HCT116 (cell line): ENCODE data around the gene CNTN5. TPM values are rescaled to one million over a fixed set of nuclear protein-coding genes. Genes with fewer than 3 reads are reported as not detected.

ENCODE experiments used
- ATAC-seq: fragments of 200-7000 bp; cut with Tn5 transposase; 2 replicates; pipeline ENCODE4 v1.9.1; 2020; ENCODE audit warnings: mild to moderate bottlenecking, moderate library complexity
- BruUV-seq: library from RNA; stranded (reverse); fragments of 400-500 nt; replicated peaks from 2 replicates; lab custom pipeline; 2021; lab: Mats Ljungman, UMichigan
- CTCF ChIA-PET: fragments of 300-600 bp; sonication (Branson Sonifier 250); formaldehyde crosslinking; loops from one replicate; lab custom pipeline; 2021; ENCODE audit warnings: antibody characterized with exemption; lab: Charles Lee
- POLR2A ChIA-PET: fragments of 300-600, 350-600 bp; sonication (Branson Sonifier 250); formaldehyde crosslinking; loops from one replicate; lab custom pipeline; 2021; ENCODE audit warnings: antibody characterized with exemption; lab: Charles Lee
- RAD21 ChIA-PET, 2 experiments: fragments of 300-600 bp; sonication (Branson Sonifier 250); formaldehyde crosslinking; loops; one replicate each; lab custom pipeline; 2023; ENCODE audit warnings: low total read pairs in 2 of 2; ENCODE audit not compliant: uncharacterized antibody in 2 of 2, unreplicated experiment in 2 of 2, low non-redundant PET in 1 of 2; lab: Charles Lee
- DNase-seq: peaks from one replicate; pipeline ENCODE4 v3.0.0-alpha.2; 2010; ENCODE audit warnings: low read depth, low spot score
- H2AFZ ChIP-seq: fragments of 200-600 bp; shearing (Covaris generic), sonication (generic); 2 replicates; pipeline ENCODE4 v1.6.1; 2017; ENCODE audit warnings: low read depth, mixed run types, mixed read lengths, antibody characterized with exemption, low read length; ENCODE audit not compliant: poor library complexity, severe bottlenecking
- H3K27ac ChIP-seq: 2 replicates; pipeline ENCODE4 v1.5.1; 2012; ENCODE audit warnings: low read depth, low read length
- H3K27me3 ChIP-seq: fragments of 200-600 bp; sonication (generic); 2 replicates; pipeline ENCODE4 v1.6.1; 2016; ENCODE audit warnings: mixed run types, low read length, mixed read lengths; ENCODE audit not compliant: insufficient read depth
- H3K36me3 ChIP-seq, 2 experiments: fragments of 200-500 bp in 1 of 2; fragments of 200-600 bp in 1 of 2; sonication (Bioruptor generic) in 1 of 2; sonication (generic) in 1 of 2; 2 replicates each; pipeline versions ENCODE4 v1.5.1 to v1.6.1; 2014 to 2016; ENCODE audit warnings: low read length in 2 of 2, inconsistent platforms in 1 of 2, mixed read lengths in 1 of 2, mixed run types in 1 of 2; ENCODE audit not compliant: insufficient read depth in 2 of 2, control insufficient read depth in 1 of 2
- H3K4me1 ChIP-seq, 2 experiments: fragments of 200-600 bp in 1 of 2; sonication (generic) in 1 of 2; 2 replicates each; pipeline versions ENCODE4 v1.5.1 to v1.6.1; 2012 to 2017; ENCODE audit warnings: low read length in 2 of 2, inconsistent platforms in 1 of 2, mild to moderate bottlenecking in 1 of 2, mixed read lengths in 1 of 2, mixed run types in 1 of 2, moderate library complexity in 1 of 2; ENCODE audit not compliant: insufficient read depth in 2 of 2, control insufficient read depth in 1 of 2
- H3K4me2 ChIP-seq: fragments of 200-600 bp; sonication (generic); 2 replicates; pipeline ENCODE4 v1.6.1; 2017; ENCODE audit warnings: mixed run types, low read length, mixed read lengths
- H3K4me3 ChIP-seq, 2 experiments: fragments of 200-600 bp in 1 of 2; sonication (generic) in 1 of 2; replicated peaks in 1 of 2; 2 replicates each; pipeline ENCODE4 v1.5.1; 2011 to 2016; ENCODE audit warnings: low read length in 2 of 2, control low read depth in 1 of 2, low read depth in 1 of 2, mild to moderate bottlenecking in 1 of 2, mixed read lengths in 1 of 2, mixed run types in 1 of 2
- H3K79me2 ChIP-seq: fragments of 200-600 bp; sonication (generic); 2 replicates; pipeline ENCODE4 v1.6.1; 2017; ENCODE audit warnings: mild to moderate bottlenecking, mixed run types, low read length, moderate library complexity, mixed read lengths; ENCODE audit not compliant: insufficient read depth
- H3K9ac ChIP-seq: fragments of 200-600 bp; sonication (generic); 2 replicates; pipeline ENCODE4 v1.6.1; 2016; ENCODE audit warnings: low read length, mixed read lengths
- H3K9me2 ChIP-seq: fragments of 200-600 bp; sonication (generic), shearing (Covaris generic); 2 replicates; pipeline ENCODE4 v1.6.1; 2017; ENCODE audit warnings: mixed run types, mild to moderate bottlenecking, moderate library complexity; ENCODE audit not compliant: insufficient read depth
- H3K9me3 ChIP-seq, 2 experiments: fragments of 200-500 bp in 1 of 2; fragments of 200-600 bp in 1 of 2; sonication (Bioruptor generic) in 1 of 2; sonication (generic) in 1 of 2; 2 replicates each; pipeline ENCODE4 v1.6.1; 2014 to 2017; ENCODE audit warnings: low read length in 2 of 2, mixed read lengths in 2 of 2, inconsistent platforms in 1 of 2, low read depth in 1 of 2, mild to moderate bottlenecking in 1 of 2, mixed run types in 1 of 2, moderate library complexity in 1 of 2; ENCODE audit not compliant: control insufficient read depth in 1 of 2, insufficient read depth in 1 of 2
- H4K20me1 ChIP-seq: fragments of 200-600 bp; sonication (generic), shearing (Covaris generic); 2 replicates; pipeline ENCODE4 v1.6.1; 2017; ENCODE audit warnings: mixed run types, mild to moderate bottlenecking, moderate library complexity; ENCODE audit not compliant: insufficient read depth
- ATF3 ChIP-seq: IDR thresholded peaks from 2 replicates; pipeline ENCODE4 v1.6.1; 2012
- CBX3 ChIP-seq: IDR thresholded peaks from 2 replicates; pipeline ENCODE4 v1.6.1; 2012; ENCODE audit warnings: low read depth
- CEBPB ChIP-seq: IDR thresholded peaks from 2 replicates; pipeline ENCODE4 v1.6.1; 2012; ENCODE audit warnings: low read depth
- JUND ChIP-seq: IDR thresholded peaks from 2 replicates; pipeline ENCODE4 v1.6.1; 2012
- MAX ChIP-seq: IDR thresholded peaks from 2 replicates; pipeline ENCODE4 v1.6.1; 2012
- POLR2AphosphoS5 ChIP-seq: IDR thresholded peaks from 2 replicates; pipeline ENCODE4 v1.6.1; 2011; ENCODE audit warnings: mild to moderate bottlenecking, low read depth, low read length, moderate library complexity
- REST ChIP-seq: IDR thresholded peaks from 2 replicates; pipeline ENCODE4 v1.6.1; 2012; ENCODE audit warnings: low read depth
- TCF7L2 ChIP-seq: IDR thresholded peaks from 2 replicates; pipeline ENCODE4 v1.7.0; 2011; ENCODE audit warnings: borderline replicate concordance, inconsistent platforms; ENCODE audit not compliant: insufficient read depth, insufficient read length; ENCODE audit errors: extremely low read depth
- ZFX ChIP-seq: fragments of 450-650 bp; IDR thresholded peaks from 2 replicates; pipeline ENCODE4 v1.6.1; 2017
- intact Hi-C: fragments of 100-400 bp; cut with micrococcal nuclease; formaldehyde crosslinking; loops from 2 replicates; pipeline ENCODE4 v1.10.0; 2022
- total RNA-seq: library from RNA; stranded (reverse); gene quantifications from one replicate; pipeline ENCODE4 v1.2.1, GENCODE V29; 2021; ENCODE audit not compliant: unreplicated experiment

The CNTN5 gene
- total RNA-seq, 1 experiment from 2014 or later: not detected

- H3K36me3 ChIP-seq: no peaks in the 10 kb centered on the region
Observed at GRCh38 chr11:99534812-99535211, 514.1 kb downstream of the CNTN5 start.

More at GRCh38 chr11:99534812-99535211, 514.1 kb downstream of the CNTN5 start:
- no TSS peak for BruUV-seq
- Histone ChIP-seq H3K27ac (no peak overlapping the region), H2AFZ (no peak overlapping the region), H3K9me3 (peaks cover 0 to 5% of the 10 kb centered on the region in 2 experiments; a peak in 2 of 4 replicates), H4K20me1 (no peaks in the 10 kb centered on the region), H3K4me3 (no peak overlapping the region), H3K4me1 (no peaks in the 10 kb centered on the region), H3K4me2 (no peak overlapping the region), H3K79me2 (no peaks in the 10 kb centered on the region), H3K9me2 (no peaks in the 10 kb centered on the region), H3K27me3 (no peaks in the 10 kb centered on the region), H3K9ac (no peak overlapping the region)
- no peak for ATAC-seq
- TF ChIP-seq TCF7L2 (no peak), MAX (no peak), POLR2AphosphoS5 (no peak), ZFX (no peak), CEBPB (no peak), ATF3 (no peak), REST (no peak), JUND (no peak), CBX3 (no peak)
- ChIA-PET CTCF (no interaction called here), POLR2A (no interaction called here), RAD21 (no interaction called here)
- no peak for DNase-seq
- intact Hi-C loops: no loop called here
